Measurements from ENCODE around the gene USH1G.

GRCh38 chr17:74871356-74872076 is 51.5 kb downstream of the USH1G start:
- TF ChIP-seq CTCF (IDR thresholded peaks at IDR 0.05; ENCODE audit: poor library complexity) (no peak), EZH2 (IDR thresholded peaks at IDR 0.05; ENCODE audit: borderline replicate concordance) (no peak)

Measured in hepatocyte (in vitro differentiated cells).